ENCODE data around the gene EPB41L3.

The EPB41L3 gene

GRCh38 chr18:5534845-5535244 is 9.0 kb downstream of the EPB41L3 start:
- Histone ChIP-seq H3K4me1 (ENCODE audit: control insufficient read depth in 1 of 2, insufficient read depth in 2 of 2, low read length in 2 of 2) (no peaks in the 10 kb centered on the region), H3K27ac (ENCODE audit: low read depth, low read length) (no peak overlapping the region), H3K27me3 (ENCODE audit: control insufficient read depth in 1 of 2, insufficient read depth in 2 of 2, low read length in 2 of 2) (no peaks in the 10 kb centered on the region), H3K9ac (ENCODE audit: low read depth in 1 of 2, low read length in 2 of 2) (no peak overlapping the region), H3K36me3 (ENCODE audit: control insufficient read depth in 1 of 2, insufficient read depth in 2 of 2, low read length in 2 of 2) (peaks cover 0 to 4% of the 10 kb centered on the region in 2 donors), H3K9me3 (ENCODE audit: control insufficient read depth in 1 of 2, low read length in 2 of 2) (no peaks in the 10 kb centered on the region), H3K4me3 (ENCODE audit: low read depth in 1 of 2, low read length in 2 of 2) (no peak overlapping the region)

DNA sequence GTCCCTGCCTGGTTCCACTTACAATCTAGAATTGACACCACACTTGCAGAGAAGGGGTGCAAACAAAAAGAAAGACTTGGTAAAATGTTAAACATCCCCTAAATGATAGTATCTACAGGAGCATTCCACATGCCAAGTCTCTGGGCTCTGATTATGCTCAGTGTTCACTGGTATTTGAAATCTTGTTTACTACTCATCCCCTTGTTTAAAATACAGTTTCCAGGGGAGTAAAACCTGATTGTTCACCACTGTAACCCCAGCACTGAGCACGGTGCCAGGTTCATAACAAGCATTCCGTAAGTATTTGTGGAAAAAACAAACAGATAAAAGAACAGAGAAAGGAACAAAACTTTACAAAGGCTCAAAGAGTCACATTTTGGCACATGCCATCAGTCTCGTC is 11.7 kb downstream of the EPB41L3 start:
- H3K9ac ChIP-seq (ENCODE audit: low read depth in 1 of 2, low read length in 2 of 2) = no peak overlapping the region
- H3K9me3 ChIP-seq (ENCODE audit: control insufficient read depth in 1 of 2, low read length in 2 of 2) = no peaks in the 10 kb centered on the region
- no peaks in the 10 kb centered on the region for H3K27me3 ChIP-seq (ENCODE audit: control insufficient read depth in 1 of 2, insufficient read depth in 2 of 2, low read length in 2 of 2)
- H3K27ac ChIP-seq (ENCODE audit: low read depth, low read length) = no peak overlapping the region
- H3K4me3 ChIP-seq (ENCODE audit: low read depth in 1 of 2, low read length in 2 of 2) = no peak overlapping the region
- no peaks in the 10 kb centered on the region for H3K4me1 ChIP-seq (ENCODE audit: control insufficient read depth in 1 of 2, insufficient read depth in 2 of 2, low read length in 2 of 2)
- peaks cover 0 to 4% of the 10 kb centered on the region in 2 donors for H3K36me3 ChIP-seq (ENCODE audit: control insufficient read depth in 1 of 2, insufficient read depth in 2 of 2, low read length in 2 of 2)

DNA sequence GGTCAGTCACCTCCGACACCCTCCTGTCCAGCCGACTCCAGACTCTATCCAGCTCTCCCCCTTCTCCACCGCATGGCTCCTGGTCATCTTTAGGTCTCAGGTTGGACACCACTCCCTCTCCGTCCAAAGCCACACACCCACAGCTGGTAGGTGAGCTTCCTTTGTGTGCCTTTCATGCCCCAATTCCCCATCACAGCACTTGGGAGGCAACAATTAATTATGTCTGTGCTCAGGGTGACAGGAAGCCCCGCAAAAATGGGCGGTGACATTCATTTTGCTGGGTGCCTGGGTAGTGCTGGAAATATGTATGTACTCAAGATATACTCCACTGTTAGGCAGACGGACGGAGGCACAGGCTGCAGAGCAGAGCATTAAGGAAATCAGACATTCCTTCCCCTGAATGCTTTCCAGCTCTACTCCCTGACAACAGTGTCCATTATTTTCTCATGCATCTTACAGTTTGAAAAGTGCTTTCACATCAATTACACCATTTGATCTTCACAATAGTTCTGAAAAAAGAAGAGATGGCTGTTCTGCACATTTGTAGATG is 13.1 kb downstream of the EPB41L3 start:
- Histone ChIP-seq H3K4me3 (ENCODE audit: low read depth in 1 of 2, low read length in 2 of 2) (no peak overlapping the region), H3K27me3 (ENCODE audit: control insufficient read depth in 1 of 2, insufficient read depth in 2 of 2, low read length in 2 of 2) (no peaks in the 10 kb centered on the region), H3K9me3 (ENCODE audit: control insufficient read depth in 1 of 2, low read length in 2 of 2) (no peaks in the 10 kb centered on the region), H3K27ac (ENCODE audit: low read depth, low read length) (no peak overlapping the region), H3K9ac (ENCODE audit: low read depth in 1 of 2, low read length in 2 of 2) (no peak overlapping the region), H3K4me1 (ENCODE audit: control insufficient read depth in 1 of 2, insufficient read depth in 2 of 2, low read length in 2 of 2) (no peaks in the 10 kb centered on the region), H3K36me3 (ENCODE audit: control insufficient read depth in 1 of 2, insufficient read depth in 2 of 2, low read length in 2 of 2) (peaks cover 0 to 4% of the 10 kb centered on the region in 2 donors)

DNA sequence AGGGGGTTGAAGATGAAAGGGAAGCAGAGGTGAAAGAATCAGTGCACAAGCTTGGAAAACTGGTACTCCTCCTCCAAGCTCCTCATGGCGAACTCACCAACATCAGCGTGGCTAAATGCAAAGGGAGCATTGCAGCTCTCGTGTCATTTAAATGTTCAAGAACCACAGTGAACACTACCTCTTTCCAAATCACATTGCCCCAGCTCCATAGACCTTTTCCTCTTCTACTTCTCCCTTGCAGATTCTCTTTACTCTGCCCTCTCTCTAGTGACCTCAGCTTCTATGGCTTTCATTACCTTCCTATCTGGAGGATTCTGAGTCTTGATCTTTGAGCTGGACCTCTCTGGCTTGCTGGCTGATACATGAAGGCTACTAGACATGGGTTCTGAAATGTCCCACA is 14.3 kb downstream of the EPB41L3 start:
- H3K4me1 ChIP-seq (ENCODE audit: control insufficient read depth in 1 of 2, insufficient read depth in 2 of 2, low read length in 2 of 2) = no peaks in the 10 kb centered on the region
- no peak overlapping the region for H3K4me3 ChIP-seq (ENCODE audit: low read depth in 1 of 2, low read length in 2 of 2)
- peaks cover 0 to 4% of the 10 kb centered on the region in 2 donors for H3K36me3 ChIP-seq (ENCODE audit: control insufficient read depth in 1 of 2, insufficient read depth in 2 of 2, low read length in 2 of 2)
- no peaks in the 10 kb centered on the region for H3K9me3 ChIP-seq (ENCODE audit: control insufficient read depth in 1 of 2, low read length in 2 of 2)
- H3K27me3 ChIP-seq (ENCODE audit: control insufficient read depth in 1 of 2, insufficient read depth in 2 of 2, low read length in 2 of 2) = no peaks in the 10 kb centered on the region
- no peak overlapping the region for H3K27ac ChIP-seq (ENCODE audit: low read depth, low read length)
- H3K9ac ChIP-seq (ENCODE audit: low read depth in 1 of 2, low read length in 2 of 2) = no peak overlapping the region

GRCh38 chr18:5527603-5528002 is 16.2 kb downstream of the EPB41L3 start:
- no peak overlapping the region for H3K9ac ChIP-seq (ENCODE audit: low read depth in 1 of 2, low read length in 2 of 2)
- H3K36me3 ChIP-seq (ENCODE audit: control insufficient read depth in 1 of 2, insufficient read depth in 2 of 2, low read length in 2 of 2) = peaks cover 0 to 4% of the 10 kb centered on the region in 2 donors
- H3K27me3 ChIP-seq (ENCODE audit: control insufficient read depth in 1 of 2, insufficient read depth in 2 of 2, low read length in 2 of 2) = no peaks in the 10 kb centered on the region
- H3K4me3 ChIP-seq (ENCODE audit: low read depth in 1 of 2, low read length in 2 of 2) = no peak overlapping the region
- H3K4me1 ChIP-seq (ENCODE audit: control insufficient read depth in 1 of 2, insufficient read depth in 2 of 2, low read length in 2 of 2) = no peaks in the 10 kb centered on the region
- H3K27ac ChIP-seq (ENCODE audit: low read depth, low read length) = no peak overlapping the region
- no peaks in the 10 kb centered on the region for H3K9me3 ChIP-seq (ENCODE audit: control insufficient read depth in 1 of 2, low read length in 2 of 2)

DNA sequence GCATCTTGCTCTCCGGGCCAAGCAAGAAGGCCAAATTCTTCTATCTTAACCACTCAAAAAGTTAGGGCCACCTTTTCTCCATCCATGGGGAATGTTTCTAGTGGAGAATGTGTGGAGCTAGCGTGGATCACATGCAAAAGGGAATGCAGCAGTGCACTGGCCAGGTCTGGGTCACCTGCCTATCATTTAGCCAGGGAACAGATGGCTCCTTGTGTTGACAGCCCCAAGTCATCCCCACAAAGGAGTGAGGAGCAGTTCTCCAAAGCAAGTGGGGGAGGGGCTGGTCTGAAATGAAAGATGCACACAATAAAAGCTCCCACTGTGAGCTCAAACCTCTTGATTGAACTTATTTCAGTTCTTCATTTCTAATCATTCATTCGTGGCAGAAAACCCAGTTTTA is 19.1 kb downstream of the EPB41L3 start:
- no peaks in the 10 kb centered on the region for H3K9me3 ChIP-seq (ENCODE audit: control insufficient read depth in 1 of 2, low read length in 2 of 2)
- H3K4me1 ChIP-seq (ENCODE audit: control insufficient read depth in 1 of 2, insufficient read depth in 2 of 2, low read length in 2 of 2) = no peaks in the 10 kb centered on the region
- no peak overlapping the region for H3K27ac ChIP-seq (ENCODE audit: low read depth, low read length)
- no peaks in the 10 kb centered on the region for H3K36me3 ChIP-seq (ENCODE audit: control insufficient read depth in 1 of 2, insufficient read depth in 2 of 2, low read length in 2 of 2)
- H3K27me3 ChIP-seq (ENCODE audit: control insufficient read depth in 1 of 2, insufficient read depth in 2 of 2, low read length in 2 of 2) = no peaks in the 10 kb centered on the region
- no peak overlapping the region for H3K9ac ChIP-seq (ENCODE audit: low read depth in 1 of 2, low read length in 2 of 2)
- no peak overlapping the region for H3K4me3 ChIP-seq (ENCODE audit: low read depth in 1 of 2, low read length in 2 of 2)

DNA sequence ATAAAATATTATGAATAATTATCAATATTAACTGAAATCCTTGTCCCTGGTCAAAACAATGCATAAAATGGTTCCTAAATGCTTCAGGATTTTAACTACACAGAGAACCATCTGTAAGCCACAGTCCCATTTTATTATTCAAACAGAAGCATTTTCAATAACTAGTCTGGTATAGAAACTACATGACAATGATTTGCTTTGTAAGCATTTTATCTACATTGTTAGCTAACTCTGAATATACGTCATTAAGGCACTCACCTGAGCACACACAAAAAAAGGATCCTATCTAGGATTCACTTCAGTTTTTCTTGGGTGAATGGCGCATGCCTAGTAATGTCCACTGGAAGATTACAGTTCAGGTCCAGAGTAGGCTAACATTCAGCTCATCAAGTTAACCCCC is 22.8 kb downstream of the EPB41L3 start:
- Histone ChIP-seq H3K27ac (ENCODE audit: low read depth, low read length) (no peak overlapping the region), H3K36me3 (ENCODE audit: control insufficient read depth in 1 of 2, insufficient read depth in 2 of 2, low read length in 2 of 2) (no peaks in the 10 kb centered on the region), H3K9ac (ENCODE audit: low read depth in 1 of 2, low read length in 2 of 2) (no peak overlapping the region), H3K4me1 (ENCODE audit: control insufficient read depth in 1 of 2, insufficient read depth in 2 of 2, low read length in 2 of 2) (peaks cover under 1 to 4% of the 10 kb centered on the region in 2 donors), H3K4me3 (ENCODE audit: low read depth in 1 of 2, low read length in 2 of 2) (no peak overlapping the region), H3K9me3 (ENCODE audit: control insufficient read depth in 1 of 2, low read length in 2 of 2) (no peaks in the 10 kb centered on the region), H3K27me3 (ENCODE audit: control insufficient read depth in 1 of 2, insufficient read depth in 2 of 2, low read length in 2 of 2) (no peaks in the 10 kb centered on the region)

- Histone ChIP-seq H3K4me1 (ENCODE audit: control insufficient read depth in 1 of 2, insufficient read depth in 2 of 2, low read length in 2 of 2) (peaks cover 5 to 9% of the 10 kb centered on the region in 2 donors), H3K27ac (ENCODE audit: low read depth, low read length) (no peak overlapping the region), H3K27me3 (ENCODE audit: control insufficient read depth in 1 of 2, insufficient read depth in 2 of 2, low read length in 2 of 2) (no peaks in the 10 kb centered on the region), H3K4me3 (ENCODE audit: low read depth in 1 of 2, low read length in 2 of 2) (no peak overlapping the region), H3K9me3 (ENCODE audit: control insufficient read depth in 1 of 2, low read length in 2 of 2) (no peaks in the 10 kb centered on the region), H3K9ac (ENCODE audit: low read depth in 1 of 2, low read length in 2 of 2) (no peak overlapping the region), H3K36me3 (ENCODE audit: control insufficient read depth in 1 of 2, insufficient read depth in 2 of 2, low read length in 2 of 2) (no peaks in the 10 kb centered on the region)
Measured at GRCh38 chr18:5520464-5520863, 23.3 kb downstream of the EPB41L3 start.

GRCh38 chr18:5519448-5520298 is 24.1 kb downstream of the EPB41L3 start:
- no peaks in the 10 kb centered on the region for H3K9me3 ChIP-seq (ENCODE audit: control insufficient read depth in 1 of 2, low read length in 2 of 2)
- no peaks in the 10 kb centered on the region for H3K36me3 ChIP-seq (ENCODE audit: control insufficient read depth in 1 of 2, insufficient read depth in 2 of 2, low read length in 2 of 2)
- no peaks in the 10 kb centered on the region for H3K27me3 ChIP-seq (ENCODE audit: control insufficient read depth in 1 of 2, insufficient read depth in 2 of 2, low read length in 2 of 2)
- no peak overlapping the region for H3K9ac ChIP-seq (ENCODE audit: low read depth in 1 of 2, low read length in 2 of 2)
- no peak overlapping the region for H3K27ac ChIP-seq (ENCODE audit: low read depth, low read length)
- H3K4me1 ChIP-seq (ENCODE audit: control insufficient read depth in 1 of 2, insufficient read depth in 2 of 2, low read length in 2 of 2) = peaks cover 5 to 16% of the 10 kb centered on the region in 2 donors
- no peak overlapping the region for H3K4me3 ChIP-seq (ENCODE audit: low read depth in 1 of 2, low read length in 2 of 2)

- no peak overlapping the region for H3K27ac ChIP-seq (ENCODE audit: low read depth, low read length)
- peaks cover 5 to 22% of the 10 kb centered on the region in 2 donors for H3K4me1 ChIP-seq (ENCODE audit: control insufficient read depth in 1 of 2, insufficient read depth in 2 of 2, low read length in 2 of 2)
Measured at GRCh38 chr18:5518899-5519371, 24.9 kb downstream of the EPB41L3 start.

More at GRCh38 chr18:5518899-5519371, 24.9 kb downstream of the EPB41L3 start:
- H3K4me3 ChIP-seq (ENCODE audit: low read depth in 1 of 2, low read length in 2 of 2) = no peak overlapping the region
- H3K9me3 ChIP-seq (ENCODE audit: control insufficient read depth in 1 of 2, low read length in 2 of 2) = no peaks in the 10 kb centered on the region
- no peaks in the 10 kb centered on the region for H3K27me3 ChIP-seq (ENCODE audit: control insufficient read depth in 1 of 2, insufficient read depth in 2 of 2, low read length in 2 of 2)
- H3K36me3 ChIP-seq (ENCODE audit: control insufficient read depth in 1 of 2, insufficient read depth in 2 of 2, low read length in 2 of 2) = no peaks in the 10 kb centered on the region
- no peak overlapping the region for H3K9ac ChIP-seq (ENCODE audit: low read depth in 1 of 2, low read length in 2 of 2)

Measured in duodenal mucosa (tissue), 2 donors.